ENCODE data around the gene HSPG2. TPM values are rescaled to one million over a fixed set of nuclear protein-coding genes. Genes with fewer than 3 reads are reported as not detected.

Gene HSPG2
- total RNA-seq, 2 donors from 2014 or later: 148 to 152 TPM

DNA sequence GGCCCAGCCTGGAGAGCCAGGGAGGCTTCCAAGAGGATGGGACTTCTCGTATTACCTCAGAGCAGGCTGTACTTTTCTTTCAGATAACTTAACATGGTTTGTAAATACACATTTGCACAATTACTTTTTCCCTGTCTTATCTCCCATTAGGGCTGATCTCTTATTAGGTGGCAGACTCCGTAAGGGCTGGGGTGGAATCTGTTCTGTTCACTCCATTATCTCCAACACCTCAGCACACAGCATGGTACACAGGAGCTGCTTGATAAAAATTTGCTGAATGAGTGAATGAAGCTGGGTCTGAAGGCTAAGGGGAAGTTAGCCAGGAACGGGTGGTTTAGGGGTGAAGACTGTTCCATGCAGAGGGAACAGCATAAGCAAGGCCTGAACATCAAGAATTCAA, 76.1 kb downstream of the HSPG2 start:
- Histone ChIP-seq H3K9ac (ENCODE audit: low read depth in 2 of 2, low read length in 2 of 2) (no peak overlapping the region), H3K27ac (no peak overlapping the region), H3K4me1 (no peaks in the 10 kb centered on the region), H3K36me3 (peaks cover 7% of the 10 kb centered on the region), H3K4me3 (no peak overlapping the region), H3K27me3 (no peaks in the 10 kb centered on the region), H3K9me3 (no peaks in the 10 kb centered on the region)
- TF ChIP-seq, protein P1, sequence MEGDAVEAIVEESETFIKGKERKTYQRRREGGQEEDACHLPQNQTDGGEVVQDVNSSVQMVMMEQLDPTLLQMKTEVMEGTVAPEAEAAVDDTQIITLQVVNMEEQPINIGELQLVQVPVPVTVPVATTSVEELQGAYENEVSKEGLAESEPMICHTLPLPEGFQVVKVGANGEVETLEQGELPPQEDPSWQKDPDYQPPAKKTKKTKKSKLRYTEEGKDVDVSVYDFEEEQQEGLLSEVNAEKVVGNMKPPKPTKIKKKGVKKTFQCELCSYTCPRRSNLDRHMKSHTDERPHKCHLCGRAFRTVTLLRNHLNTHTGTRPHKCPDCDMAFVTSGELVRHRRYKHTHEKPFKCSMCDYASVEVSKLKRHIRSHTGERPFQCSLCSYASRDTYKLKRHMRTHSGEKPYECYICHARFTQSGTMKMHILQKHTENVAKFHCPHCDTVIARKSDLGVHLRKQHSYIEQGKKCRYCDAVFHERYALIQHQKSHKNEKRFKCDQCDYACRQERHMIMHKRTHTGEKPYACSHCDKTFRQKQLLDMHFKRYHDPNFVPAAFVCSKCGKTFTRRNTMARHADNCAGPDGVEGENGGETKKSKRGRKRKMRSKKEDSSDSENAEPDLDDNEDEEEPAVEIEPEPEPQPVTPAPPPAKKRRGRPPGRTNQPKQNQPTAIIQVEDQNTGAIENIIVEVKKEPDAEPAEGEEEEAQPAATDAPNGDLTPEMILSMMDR (IDR thresholded peaks at IDR 0.05): no peak
- intact Hi-C loops (cut with DNase I): no loop called here
- DNase-seq: no peak

- Histone ChIP-seq H3K4me1 (no peaks in the 10 kb centered on the region), H3K36me3 (peaks cover 11% of the 10 kb centered on the region), H3K27ac (no peak overlapping the region), H3K9me3 (no peaks in the 10 kb centered on the region), H3K27me3 (no peaks in the 10 kb centered on the region), H3K9ac (ENCODE audit: low read depth in 2 of 2, low read length in 2 of 2) (no peak overlapping the region), H3K4me3 (no peak overlapping the region)
- intact Hi-C loops (cut with DNase I): no loop called here
- DNase-seq: no peak
- TF ChIP-seq, protein P1 (IDR thresholded peaks at IDR 0.05): no peak
Observed at GRCh38 chr1:21859669-21860179, 77.4 kb downstream of the HSPG2 start.

DNA sequence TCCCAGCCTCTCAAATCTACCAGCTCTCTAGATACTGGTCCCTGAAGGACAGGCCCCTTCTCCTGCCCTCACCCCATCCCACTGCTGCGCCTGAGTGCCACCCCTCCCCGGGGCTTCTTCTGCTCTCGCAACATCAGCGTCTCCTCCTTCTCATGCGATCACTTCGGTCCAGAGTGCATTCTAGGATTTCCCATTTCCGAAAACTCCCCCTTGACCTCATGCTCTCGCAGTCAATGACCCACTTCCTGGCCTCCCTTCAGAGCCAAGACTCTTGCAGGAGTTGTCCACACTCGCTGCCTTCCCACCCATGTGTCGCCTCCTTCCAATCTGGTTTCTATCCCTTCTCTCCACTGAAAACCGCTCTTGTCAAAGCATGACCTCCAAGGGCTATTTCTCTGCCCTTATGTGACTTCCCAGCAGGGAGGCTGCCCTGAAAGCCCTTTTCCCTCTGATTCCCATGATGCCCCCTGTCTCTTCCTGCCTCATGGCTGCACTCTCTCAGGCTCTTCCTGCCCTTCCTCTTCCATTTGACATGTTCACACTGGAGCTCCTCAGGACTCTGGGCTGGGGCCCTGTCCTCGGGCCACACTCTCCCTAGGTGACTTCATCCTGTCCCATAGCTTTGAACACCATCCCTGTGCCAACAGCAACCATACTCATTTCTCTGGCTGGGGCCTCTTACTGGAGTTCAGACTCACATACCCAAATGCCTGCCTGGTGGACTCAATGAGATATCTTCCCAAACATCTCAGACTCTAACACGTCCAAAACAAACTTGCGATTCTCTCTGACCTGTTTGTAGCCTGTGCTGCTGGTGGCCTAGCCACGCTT, 79.1 kb downstream of the HSPG2 start:
- no peak for DNase-seq
- Histone ChIP-seq H3K4me1 (no peaks in the 10 kb centered on the region), H3K36me3 (peaks cover 14% of the 10 kb centered on the region), H3K9me3 (no peaks in the 10 kb centered on the region), H3K4me3 (no peak overlapping the region), H3K27ac (no peak overlapping the region), H3K9ac (ENCODE audit: low read depth in 2 of 2, low read length in 2 of 2) (no peak overlapping the region), H3K27me3 (no peaks in the 10 kb centered on the region)
- TF ChIP-seq, protein P1 (IDR thresholded peaks at IDR 0.05): no peak
- intact Hi-C loops (cut with DNase I): no loop called here

DNA sequence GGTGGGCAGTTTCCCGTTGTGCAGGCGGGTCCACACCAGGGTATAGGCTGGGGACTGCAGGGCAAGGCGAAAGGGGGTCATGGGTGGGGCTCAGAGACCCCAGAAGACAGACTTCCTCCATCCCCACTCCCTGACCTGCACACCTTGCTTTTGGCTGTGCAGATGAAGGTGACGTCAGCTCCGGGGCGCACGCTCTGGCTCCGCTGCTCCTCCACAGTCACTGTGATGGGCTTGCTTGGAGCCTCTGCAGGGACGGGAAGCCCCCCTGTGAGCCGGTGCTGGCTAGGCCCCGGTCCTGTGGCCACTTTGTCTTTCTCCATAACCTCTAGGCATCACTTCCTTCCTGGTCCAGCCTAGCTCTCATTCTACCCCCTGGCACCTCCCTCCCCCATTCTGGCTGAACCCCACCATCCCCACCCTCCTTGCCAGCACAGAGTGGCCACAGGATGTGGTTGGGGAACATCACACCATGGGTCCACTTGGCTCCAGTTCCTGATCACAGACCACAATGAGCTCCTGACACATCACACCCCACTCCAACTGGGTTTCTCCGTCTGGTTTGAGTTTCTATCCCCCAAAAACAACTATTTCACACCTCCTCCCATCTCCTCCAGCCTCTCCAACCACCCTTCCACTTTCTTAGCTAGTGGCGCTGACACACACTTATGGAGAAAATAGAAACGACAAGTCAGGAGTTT, 79.8 kb downstream of the HSPG2 start:
- Histone ChIP-seq H3K27me3 (no peaks in the 10 kb centered on the region), H3K9ac (ENCODE audit: low read depth in 2 of 2, low read length in 2 of 2) (no peak overlapping the region), H3K9me3 (no peaks in the 10 kb centered on the region), H3K4me3 (no peak overlapping the region), H3K4me1 (no peaks in the 10 kb centered on the region), H3K27ac (no peak overlapping the region), H3K36me3 (peaks cover 21% of the 10 kb centered on the region)
- no peak for DNase-seq
- TF ChIP-seq, protein P1 (IDR thresholded peaks at IDR 0.05): no peak
- intact Hi-C loops (cut with DNase I): no loop called here

DNA sequence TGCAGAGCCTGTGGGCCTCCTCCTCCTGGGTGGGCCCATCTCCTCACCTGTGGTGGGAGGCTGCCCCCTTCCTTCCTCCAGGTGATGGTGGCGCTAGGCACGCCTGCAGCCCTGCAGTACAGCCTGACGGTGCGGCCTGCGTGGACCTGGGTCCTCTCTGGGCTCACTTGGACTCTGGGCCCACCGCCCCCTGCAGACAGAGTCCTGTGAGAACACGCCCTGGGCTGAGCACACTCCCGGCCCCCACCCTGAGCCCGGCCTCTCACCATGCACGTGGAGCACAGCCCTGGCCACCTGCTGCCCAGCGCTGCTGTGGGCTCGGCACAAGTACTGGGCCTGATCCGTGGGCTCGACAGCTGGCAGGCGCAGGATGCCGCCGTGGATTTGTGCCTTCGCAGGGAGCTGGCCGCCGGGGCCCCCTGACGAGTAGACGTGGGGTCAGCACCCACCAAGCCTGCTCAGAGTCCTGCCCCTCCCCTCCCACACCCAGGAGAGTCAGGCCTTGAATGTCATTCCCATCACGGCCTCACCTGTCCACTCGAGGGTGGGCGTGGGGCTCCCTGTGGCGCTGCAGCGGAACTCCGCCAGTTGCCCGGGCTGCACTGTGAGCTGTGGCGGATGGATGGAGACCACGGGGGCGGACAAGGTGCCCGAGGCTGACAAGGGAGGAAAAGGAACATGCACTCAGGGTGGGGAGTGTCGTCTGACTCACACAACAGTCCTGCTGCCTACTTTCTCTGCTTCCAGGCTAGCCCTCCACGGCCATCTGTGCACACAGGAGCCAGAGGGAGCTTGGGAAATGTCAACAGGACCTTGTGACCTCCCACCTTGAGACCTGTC, 81.6 kb downstream of the HSPG2 start:
- TF ChIP-seq, protein P1 (IDR thresholded peaks at IDR 0.05): no peak
- Histone ChIP-seq H3K4me1 (no peaks in the 10 kb centered on the region), H3K27ac (no peak overlapping the region), H3K9ac (ENCODE audit: low read depth in 2 of 2, low read length in 2 of 2) (no peak overlapping the region), H3K27me3 (no peaks in the 10 kb centered on the region), H3K9me3 (no peaks in the 10 kb centered on the region), H3K36me3 (peaks cover 21% of the 10 kb centered on the region), H3K4me3 (no peak overlapping the region)
- intact Hi-C loops (cut with DNase I): no loop called here
- DNase-seq: no peak

All from colonic mucosa (tissue), 4 donors.